HepG2 (cell line): Measurements from ENCODE around the gene CCDC34. TPM values are rescaled to one million over a fixed set of nuclear protein-coding genes. Genes with fewer than 3 reads are reported as not detected.

ENCODE experiments used
- ASH2L ChIP-seq: fragments of 300-600, 200-600 bp; sonication (generic); IDR thresholded peaks from 2 replicates; pipeline ENCODE4 v1.7.0; 2017; ENCODE audit warnings: low read depth, mild to moderate bottlenecking, moderate library complexity, mixed read lengths, low read length; ENCODE audit not compliant: insufficient read length
- ATF7-NPFF ChIP-seq: sonication (generic); formaldehyde crosslinking; IDR thresholded peaks from 2 replicates; pipeline ENCODE4 v1.8.1; 2023; ENCODE audit warnings: mild to moderate bottlenecking, low read depth, missing genetic modification reagents, moderate library complexity
- ATRX ChIP-seq: sonication (generic); formaldehyde crosslinking; IDR thresholded peaks from 2 replicates; pipeline ENCODE4 v1.4.0; 2020; ENCODE audit warnings: missing genetic modification reagents, borderline replicate concordance
- FOSL2 ChIP-seq: sonication (generic); formaldehyde crosslinking; IDR thresholded peaks from 2 replicates; pipeline ENCODE4 v1.4.0; 2020; ENCODE audit warnings: missing genetic modification reagents
- FOXO1 ChIP-seq: sonication (generic); formaldehyde crosslinking; IDR thresholded peaks from 2 replicates; pipeline ENCODE4 v1.4.0; 2020; ENCODE audit warnings: missing genetic modification reagents
- GFI1 ChIP-seq: sonication (generic); formaldehyde crosslinking; IDR thresholded peaks from 2 replicates; pipeline ENCODE4 v1.5.0; 2020; ENCODE audit warnings: missing genetic modification reagents, mild to moderate bottlenecking, borderline replicate concordance
- GLI4 ChIP-seq: sonication (generic); formaldehyde crosslinking; IDR thresholded peaks from 2 replicates; pipeline ENCODE4 v1.5.1; 2020; ENCODE audit warnings: missing genetic modification reagents, mild to moderate bottlenecking, moderate library complexity, borderline replicate concordance
- KLF6 ChIP-seq: IDR thresholded peaks from 2 replicates; pipeline ENCODE4 v1.8.0; 2016; ENCODE audit warnings: missing biosample characterization, missing genetic modification reagents
- MED1 ChIP-seq: sonication (generic); formaldehyde crosslinking; IDR thresholded peaks from 2 replicates; pipeline ENCODE4 v1.4.0; 2020; ENCODE audit warnings: missing genetic modification reagents
- NONO ChIP-seq, 2 experiments: fragments of 450-650 bp in 1 of 2; sonication (generic) in 1 of 2; formaldehyde crosslinking in 1 of 2; IDR thresholded peaks in 1 of 2; conservative IDR thresholded peaks in 1 of 2; 2 replicates each; pipeline versions ENCODE4 v1.6.1 to v1.8.0; 2017 to 2022; ENCODE audit warnings: mild to moderate bottlenecking in 1 of 2, missing genetic modification reagents in 1 of 2, moderate library complexity in 1 of 2
- SIX1 ChIP-seq: sonication (generic); formaldehyde crosslinking; IDR thresholded peaks from 2 replicates; pipeline ENCODE4 v1.4.0; 2020; ENCODE audit warnings: missing genetic modification reagents, borderline replicate concordance
- SMYD3 ChIP-seq: sonication (generic); formaldehyde crosslinking; IDR thresholded peaks from 2 replicates; pipeline ENCODE4 v1.8.1; 2023; ENCODE audit warnings: mild to moderate bottlenecking, missing genetic modification reagents
- SOX5 ChIP-seq: IDR thresholded peaks from 2 replicates; pipeline ENCODE4 v1.6.1; 2016; ENCODE audit warnings: borderline replicate concordance
- ZFP36L1 ChIP-seq: sonication (generic); formaldehyde crosslinking; IDR thresholded peaks from 2 replicates; pipeline ENCODE4 v1.8.0; 2022; ENCODE audit warnings: mild to moderate bottlenecking, missing genetic modification reagents, moderate library complexity
- ZNF10 ChIP-seq: sonication (generic); formaldehyde crosslinking; IDR thresholded peaks from 2 replicates; pipeline ENCODE4 v1.4.0; 2020; ENCODE audit warnings: mild to moderate bottlenecking, low read depth, missing genetic modification reagents, borderline replicate concordance
- polyA plus RNA-seq, 8 experiments: library from polyadenylated mRNA; depleted of rRNA in 3 of 8; stranded (reverse) in 7 of 8; unstranded in 1 of 8; fragments of >200 nt; fragmentation: Illumina TruSeq in 4 of 8; extraction: Trizol in 4 of 8; gene quantifications; 2 replicates each; pipeline versions ENCODE4 v1.2.1 to v1.2.3, GENCODE V29; 2011 to 2016; ENCODE audit warnings: low read depth in 4 of 8, missing spikeins in 1 of 8, mixed read lengths in 1 of 8; ENCODE audit not compliant: insufficient read depth in 1 of 8
- total RNA-seq, 5 experiments: library from RNA; depleted of rRNA; stranded (reverse); fragments of >200 nt; fragmentation: Illumina TruSeq; extraction: Trizol; gene quantifications; 2 replicates each; pipeline ENCODE4 v1.2.3, GENCODE V29; 2016; ENCODE audit warnings: low read depth in 1 of 5
- TF ChIP-seq, protein P1 (sequence below), 2 experiments: sonication (generic) in 1 of 2; formaldehyde crosslinking in 1 of 2; IDR thresholded peaks; 2 replicates each; pipeline versions ENCODE4 v1.4.0 to v1.6.1; 2016 to 2020; ENCODE audit warnings: borderline replicate concordance in 1 of 2, low read depth in 1 of 2, mild to moderate bottlenecking in 1 of 2, missing genetic modification reagents in 1 of 2
- TF ChIP-seq, protein P2 (sequence below): sonication (generic); formaldehyde crosslinking; IDR thresholded peaks from 2 replicates; pipeline ENCODE4 v1.8.0; 2022; ENCODE audit warnings: low read depth, missing genetic modification reagents
- TF ChIP-seq, protein P3 (sequence below): IDR thresholded peaks from 2 replicates; pipeline ENCODE4 v1.4.0; 2020; ENCODE audit warnings: mild to moderate bottlenecking, missing genetic modification reagents

Gene CCDC34
- total and polyA plus RNA-seq, 2 of the 13 experiments (the other 11 are each of a cell fraction or from before 2014, with no cell fraction given) = 7.6 to 34.3 TPM

DNA sequence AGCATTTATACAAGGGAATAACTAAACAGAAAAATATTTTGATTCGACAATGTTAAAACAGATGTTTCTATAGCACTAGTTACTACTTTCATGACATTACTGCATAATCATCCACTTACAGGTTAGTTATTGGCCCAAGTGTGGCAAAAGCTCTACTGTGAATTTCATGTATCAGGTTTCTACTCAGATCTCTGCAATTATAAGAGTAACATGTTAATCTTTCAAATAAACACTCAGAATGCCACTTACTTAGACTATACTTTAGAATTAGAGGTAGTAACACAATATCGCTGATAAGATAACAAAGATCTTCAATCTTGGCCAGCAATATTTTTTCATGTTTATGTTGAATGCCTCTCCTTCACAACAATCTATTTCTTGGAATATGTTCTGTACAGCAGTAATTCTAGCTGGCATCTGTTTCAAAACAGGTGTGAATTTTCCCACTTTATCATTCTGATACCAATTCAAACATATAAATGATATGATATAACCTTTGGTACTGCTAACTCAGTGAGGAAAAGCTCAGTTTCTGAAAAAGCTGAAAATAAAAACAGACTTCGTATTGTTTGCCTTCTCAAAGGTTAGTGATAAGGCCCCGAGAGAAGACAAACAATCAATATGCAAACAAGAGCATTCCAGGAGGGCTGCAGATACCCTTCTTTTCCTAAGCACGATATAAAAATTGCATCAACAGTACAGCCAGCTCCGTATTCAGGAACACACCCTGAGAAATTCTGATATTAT lies 11.0 kb upstream of the CCDC34 start (continued):
- TF ChIP-seq, protein P1, sequence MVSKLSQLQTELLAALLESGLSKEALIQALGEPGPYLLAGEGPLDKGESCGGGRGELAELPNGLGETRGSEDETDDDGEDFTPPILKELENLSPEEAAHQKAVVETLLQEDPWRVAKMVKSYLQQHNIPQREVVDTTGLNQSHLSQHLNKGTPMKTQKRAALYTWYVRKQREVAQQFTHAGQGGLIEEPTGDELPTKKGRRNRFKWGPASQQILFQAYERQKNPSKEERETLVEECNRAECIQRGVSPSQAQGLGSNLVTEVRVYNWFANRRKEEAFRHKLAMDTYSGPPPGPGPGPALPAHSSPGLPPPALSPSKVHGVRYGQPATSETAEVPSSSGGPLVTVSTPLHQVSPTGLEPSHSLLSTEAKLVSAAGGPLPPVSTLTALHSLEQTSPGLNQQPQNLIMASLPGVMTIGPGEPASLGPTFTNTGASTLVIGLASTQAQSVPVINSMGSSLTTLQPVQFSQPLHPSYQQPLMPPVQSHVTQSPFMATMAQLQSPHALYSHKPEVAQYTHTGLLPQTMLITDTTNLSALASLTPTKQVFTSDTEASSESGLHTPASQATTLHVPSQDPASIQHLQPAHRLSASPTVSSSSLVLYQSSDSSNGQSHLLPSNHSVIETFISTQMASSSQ (IDR thresholded peaks at IDR 0.05; ENCODE audit: low read depth) = peak; percentile 71; the same call in 1 of the 2 replicates
- TF ChIP-seq, protein P1 (CRISPR knock-in tag; IDR thresholded peaks at IDR 0.05; ENCODE audit: borderline replicate concordance) = peak; percentile 72; the same call in 1 of the 2 replicates
- TF ChIP-seq ZFP36L1 (CRISPR knock-in tag) = no peak
- no peak for TF ChIP-seq ATRX (CRISPR knock-in tag)
- peak; percentile 66; the same call in 1 of the 2 replicates for TF ChIP-seq GFI1 (CRISPR knock-in tag)
- TF ChIP-seq FOXO1 (CRISPR knock-in tag) = peak; percentile 82
- TF ChIP-seq KLF6 (CRISPR knock-in tag) = peak; percentile 35; the same call in 1 of the 2 replicates
- peak; percentile 70 for TF ChIP-seq MED1 (CRISPR knock-in tag)
- TF ChIP-seq SOX5 (CRISPR knock-in tag) = peak; percentile 85
- no peak for TF ChIP-seq NONO (IDR thresholded peaks at IDR 0.05)
- 0 out of 2 replicates have a peak, but pooled peaks have one; percentile 33 for TF ChIP-seq NONO (CRISPR knock-in tag; conservative IDR thresholded peaks at IDR 0.05)
- TF ChIP-seq SIX1 = peak; percentile 60; the same call in 1 of the 2 replicates
- no peak for TF ChIP-seq SMYD3 (CRISPR knock-in tag)
- no peak for TF ChIP-seq ZNF10 (CRISPR knock-in tag)
- TF ChIP-seq, protein P2, sequence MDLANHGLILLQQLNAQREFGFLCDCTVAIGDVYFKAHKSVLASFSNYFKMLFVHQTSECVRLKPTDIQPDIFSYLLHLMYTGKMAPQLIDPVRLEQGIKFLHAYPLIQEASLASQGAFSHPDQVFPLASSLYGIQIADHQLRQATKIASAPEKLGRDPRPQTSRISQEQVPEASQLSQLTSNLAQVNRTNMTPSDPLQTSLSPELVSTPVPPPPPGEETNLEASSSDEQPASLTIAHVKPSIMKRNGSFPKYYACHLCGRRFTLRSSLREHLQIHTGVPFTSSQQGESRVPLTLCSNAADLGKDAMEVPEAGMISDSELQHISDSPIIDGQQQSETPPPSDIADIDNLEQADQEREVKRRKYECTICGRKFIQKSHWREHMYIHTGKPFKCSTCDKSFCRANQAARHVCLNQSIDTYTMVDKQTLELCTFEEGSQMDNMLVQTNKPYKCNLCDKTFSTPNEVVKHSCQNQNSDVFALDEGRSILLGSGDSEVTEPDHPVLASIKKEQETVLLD = no peak
- peak; percentile 55 for TF ChIP-seq ASH2L
- no peak for TF ChIP-seq ATF7-NPFF (CRISPR knock-in tag)
- no peak for TF ChIP-seq GLI4 (CRISPR knock-in tag)
- TF ChIP-seq, protein P3, sequence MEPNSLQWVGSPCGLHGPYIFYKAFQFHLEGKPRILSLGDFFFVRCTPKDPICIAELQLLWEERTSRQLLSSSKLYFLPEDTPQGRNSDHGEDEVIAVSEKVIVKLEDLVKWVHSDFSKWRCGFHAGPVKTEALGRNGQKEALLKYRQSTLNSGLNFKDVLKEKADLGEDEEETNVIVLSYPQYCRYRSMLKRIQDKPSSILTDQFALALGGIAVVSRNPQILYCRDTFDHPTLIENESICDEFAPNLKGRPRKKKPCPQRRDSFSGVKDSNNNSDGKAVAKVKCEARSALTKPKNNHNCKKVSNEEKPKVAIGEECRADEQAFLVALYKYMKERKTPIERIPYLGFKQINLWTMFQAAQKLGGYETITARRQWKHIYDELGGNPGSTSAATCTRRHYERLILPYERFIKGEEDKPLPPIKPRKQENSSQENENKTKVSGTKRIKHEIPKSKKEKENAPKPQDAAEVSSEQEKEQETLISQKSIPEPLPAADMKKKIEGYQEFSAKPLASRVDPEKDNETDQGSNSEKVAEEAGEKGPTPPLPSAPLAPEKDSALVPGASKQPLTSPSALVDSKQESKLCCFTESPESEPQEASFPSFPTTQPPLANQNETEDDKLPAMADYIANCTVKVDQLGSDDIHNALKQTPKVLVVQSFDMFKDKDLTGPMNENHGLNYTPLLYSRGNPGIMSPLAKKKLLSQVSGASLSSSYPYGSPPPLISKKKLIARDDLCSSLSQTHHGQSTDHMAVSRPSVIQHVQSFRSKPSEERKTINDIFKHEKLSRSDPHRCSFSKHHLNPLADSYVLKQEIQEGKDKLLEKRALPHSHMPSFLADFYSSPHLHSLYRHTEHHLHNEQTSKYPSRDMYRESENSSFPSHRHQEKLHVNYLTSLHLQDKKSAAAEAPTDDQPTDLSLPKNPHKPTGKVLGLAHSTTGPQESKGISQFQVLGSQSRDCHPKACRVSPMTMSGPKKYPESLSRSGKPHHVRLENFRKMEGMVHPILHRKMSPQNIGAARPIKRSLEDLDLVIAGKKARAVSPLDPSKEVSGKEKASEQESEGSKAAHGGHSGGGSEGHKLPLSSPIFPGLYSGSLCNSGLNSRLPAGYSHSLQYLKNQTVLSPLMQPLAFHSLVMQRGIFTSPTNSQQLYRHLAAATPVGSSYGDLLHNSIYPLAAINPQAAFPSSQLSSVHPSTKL = peak; percentile 95
- TF ChIP-seq FOSL2 (CRISPR knock-in tag) = peak; percentile 58
